HG02642 (cell line): ENCODE data around the gene AVPR2.

Experiments used
- ATAC-seq: cut with Tn5 transposase; IDR thresholded peaks from one replicate; pipeline ENCODE4 v1.9.1; 2021; ENCODE audit warnings: mild to moderate bottlenecking; ENCODE audit not compliant: unreplicated experiment, poor library complexity

The AVPR2 gene

DNA sequence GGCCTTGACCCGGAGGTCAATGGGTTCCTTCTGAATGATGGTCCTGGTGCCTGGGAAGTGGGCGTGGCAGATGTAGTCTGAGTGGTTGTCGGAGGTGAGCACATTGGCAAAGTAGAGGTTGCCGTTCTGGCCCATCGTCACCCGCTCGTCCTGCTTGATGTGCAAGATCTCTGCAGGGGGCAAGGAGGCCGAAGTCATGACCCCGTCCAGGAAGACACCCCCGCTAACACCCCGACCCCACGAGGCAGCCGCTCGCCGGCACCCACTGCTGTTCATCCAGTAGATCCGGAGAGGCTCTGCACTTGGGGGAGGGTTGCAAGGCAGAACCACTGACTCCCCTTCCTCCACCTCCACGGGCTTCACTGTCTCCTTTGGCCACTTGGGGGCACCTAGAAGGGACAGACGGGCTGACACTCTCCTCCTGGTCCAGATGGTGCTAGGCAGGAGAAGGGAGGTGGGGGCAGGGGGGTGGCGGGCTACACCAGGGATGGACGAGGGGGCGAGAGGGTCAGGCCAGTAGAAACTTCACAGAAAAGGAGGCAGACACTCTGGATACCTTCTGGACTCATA is 33.6 kb upstream of the AVPR2 start:
- ATAC-seq: no peak

- no peak for ATAC-seq
These were observed 33.0 kb upstream of the AVPR2 start for GRCh38 chrX:153871451-153871850.

DNA sequence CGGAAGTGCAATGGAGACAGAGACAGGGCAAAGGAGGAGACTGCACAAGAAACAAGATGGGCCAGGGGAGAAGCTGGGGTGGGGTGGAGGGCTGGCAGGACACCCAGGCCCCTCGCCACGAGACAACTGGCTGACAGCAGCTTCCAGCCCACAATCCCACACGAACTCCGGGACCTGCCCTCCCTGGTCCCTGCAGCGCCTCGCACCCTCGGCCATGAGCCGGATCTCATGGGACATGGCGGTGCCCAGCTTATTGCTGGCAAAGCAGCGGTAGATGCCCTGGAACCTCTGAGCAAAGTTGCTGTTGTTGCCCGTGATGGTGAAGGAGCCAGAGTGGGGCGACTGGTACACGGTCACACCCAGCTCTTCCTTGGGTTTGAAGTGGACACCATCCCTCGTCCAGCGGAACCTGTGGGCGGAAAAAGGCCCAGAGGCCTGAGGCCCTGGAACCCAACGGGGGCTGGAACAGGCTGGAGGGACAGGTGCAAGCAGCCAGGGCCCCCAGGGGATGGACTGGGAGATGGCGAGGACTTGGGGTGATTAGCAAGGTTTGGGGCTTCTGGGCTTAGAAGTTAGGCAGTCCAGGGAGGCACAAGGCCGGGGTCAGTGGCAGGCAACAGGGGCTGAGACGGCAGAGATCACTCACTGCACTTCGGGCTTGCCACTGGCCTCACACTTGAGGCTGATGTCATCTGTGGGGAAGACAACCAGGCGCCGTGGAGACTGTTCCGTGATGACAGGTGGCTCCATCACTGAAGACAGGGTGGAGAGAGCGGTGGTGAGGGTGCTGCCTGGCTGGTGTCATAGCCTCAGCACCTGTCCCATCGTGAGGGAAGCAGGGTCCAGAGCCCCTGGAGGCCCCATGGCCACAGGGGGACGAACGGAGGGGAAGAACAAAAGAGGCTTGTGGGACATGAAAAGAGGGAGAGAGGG is 32.3 kb upstream of the AVPR2 start:
- no peak for ATAC-seq

- no peak for ATAC-seq
These were observed 31.0 kb upstream of the AVPR2 start for GRCh38 chrX:153873282-153874084.

GRCh38 chrX:153874085-153874365 is 30.4 kb upstream of the AVPR2 start:
- ATAC-seq: no peak

GRCh38 chrX:153874366-153875125 is 29.9 kb upstream of the AVPR2 start:
- no peak for ATAC-seq

- no peak for ATAC-seq
These were observed 28.9 kb upstream of the AVPR2 start for GRCh38 chrX:153875391-153876111.

- no peak for ATAC-seq
These were observed 28.4 kb upstream of the AVPR2 start for GRCh38 chrX:153876112-153876491.

DNA sequence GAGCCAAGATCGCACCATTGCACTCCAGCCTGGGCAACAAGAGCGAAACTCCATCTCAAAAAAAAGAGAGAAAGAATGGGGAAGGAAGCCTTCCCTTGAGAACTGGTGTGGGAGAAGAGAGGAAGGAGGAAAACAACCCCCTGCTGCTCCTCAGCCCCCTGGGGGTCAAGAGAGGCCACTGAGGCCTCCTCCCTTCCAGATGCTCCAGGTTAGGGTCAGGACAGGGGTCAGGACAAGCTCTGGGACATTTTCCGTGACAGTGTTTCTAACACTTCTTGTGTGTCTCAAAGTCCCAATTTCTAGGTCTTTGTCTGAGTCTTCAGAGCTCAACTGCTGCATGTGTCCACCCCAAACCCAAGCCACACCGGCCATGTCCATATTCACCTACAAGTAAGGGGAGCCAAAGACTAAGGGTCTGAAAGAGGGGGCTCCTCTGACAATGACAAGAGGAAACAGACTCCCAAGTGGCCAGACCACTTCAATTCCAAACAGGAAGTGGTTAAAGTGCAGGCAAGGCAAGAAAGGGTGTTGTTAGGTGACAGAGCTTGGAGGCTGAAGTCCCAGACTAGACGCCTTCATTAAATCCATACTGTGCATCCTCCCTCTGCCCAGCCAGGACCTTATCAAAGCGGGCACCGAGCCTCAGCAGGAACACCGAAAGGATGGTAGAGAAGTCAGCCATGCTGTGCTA is 26.8 kb upstream of the AVPR2 start:
- no peak for ATAC-seq

- ATAC-seq: no peak
These were observed 26.1 kb upstream of the AVPR2 start for GRCh38 chrX:153878345-153878744.

DNA sequence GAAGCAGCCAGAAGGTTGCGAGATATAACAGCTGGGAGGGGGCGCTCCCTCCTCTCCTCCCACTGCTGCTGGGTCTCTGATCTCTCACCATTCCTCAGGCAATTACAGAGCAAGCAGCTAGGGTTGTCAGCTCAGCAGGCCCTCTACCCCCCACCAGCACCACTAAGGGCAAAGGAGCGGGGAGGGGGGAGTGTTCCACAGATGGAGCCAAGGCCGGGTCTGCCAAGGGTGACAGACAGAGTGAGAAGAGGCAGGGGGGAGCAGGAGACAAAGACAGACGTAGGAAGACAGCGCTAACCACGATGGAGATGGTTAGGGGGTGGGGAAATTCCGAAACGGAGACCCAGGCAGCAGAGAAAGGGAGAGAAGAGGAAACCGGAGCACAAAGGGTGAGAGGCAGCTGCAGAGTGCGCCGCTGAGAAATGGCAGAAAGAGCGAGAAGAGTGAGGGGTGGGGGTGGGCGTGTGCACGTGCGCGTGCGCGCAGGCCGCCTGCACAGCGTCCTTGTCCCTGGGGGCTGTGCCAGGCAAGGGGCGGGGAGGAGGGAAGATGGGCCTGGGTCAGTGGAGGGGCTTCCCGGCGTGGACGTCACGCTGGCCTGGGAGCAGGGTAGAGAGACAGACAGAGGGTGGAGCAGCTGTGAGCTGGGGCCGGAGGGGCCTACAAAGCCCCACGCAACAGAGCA is 25.4 kb upstream of the AVPR2 start:
- ATAC-seq: no peak

- no peak for ATAC-seq
These were observed 24.6 kb upstream of the AVPR2 start for GRCh38 chrX:153879741-153880439.

DNA sequence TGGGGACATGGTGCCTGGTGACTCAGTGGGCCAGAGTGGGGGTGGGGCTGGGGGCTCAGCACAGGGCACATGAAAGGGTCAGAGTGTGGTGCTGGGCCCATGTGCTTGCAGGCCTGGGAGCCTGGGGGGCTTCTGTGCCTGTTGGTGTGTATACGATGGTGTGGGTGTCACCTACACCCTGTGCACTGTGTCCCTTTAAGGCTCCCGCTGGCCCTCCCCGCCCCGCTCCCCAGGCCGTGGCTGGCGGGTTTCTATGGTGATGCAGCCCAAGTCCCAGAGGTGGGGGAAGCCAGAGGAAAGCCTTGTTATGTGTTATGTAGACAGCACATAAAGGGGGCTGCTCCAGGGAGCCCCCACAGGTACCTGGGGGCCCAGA is 24.0 kb upstream of the AVPR2 start:
- ATAC-seq: no peak

- no peak for ATAC-seq
These were observed 23.2 kb upstream of the AVPR2 start for GRCh38 chrX:153881281-153881680.

GRCh38 chrX:153882086-153882498 is 22.4 kb upstream of the AVPR2 start:
- no peak for ATAC-seq

DNA sequence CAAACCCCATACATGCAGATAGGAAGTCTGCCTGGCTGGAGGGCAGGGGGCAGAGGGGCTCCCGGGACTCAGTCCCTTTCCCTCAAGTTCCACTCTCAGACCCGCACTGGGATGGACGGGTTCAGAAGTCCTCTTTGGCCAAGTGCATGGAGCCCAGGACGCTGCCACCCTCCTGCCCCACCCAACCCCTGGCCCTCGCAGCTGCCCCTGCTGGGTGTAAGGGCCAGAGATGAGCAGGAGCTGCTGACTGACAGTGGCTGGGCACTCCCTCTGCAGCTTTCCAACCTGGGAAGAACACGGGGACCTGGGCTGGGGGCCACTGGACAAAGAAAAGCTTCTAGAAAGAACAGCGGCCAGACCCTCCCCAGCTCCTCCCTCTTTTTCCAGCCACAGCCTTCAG is 21.9 kb upstream of the AVPR2 start:
- ATAC-seq: no peak

GRCh38 chrX:153883163-153883843 is 21.2 kb upstream of the AVPR2 start:
- no peak for ATAC-seq

DNA sequence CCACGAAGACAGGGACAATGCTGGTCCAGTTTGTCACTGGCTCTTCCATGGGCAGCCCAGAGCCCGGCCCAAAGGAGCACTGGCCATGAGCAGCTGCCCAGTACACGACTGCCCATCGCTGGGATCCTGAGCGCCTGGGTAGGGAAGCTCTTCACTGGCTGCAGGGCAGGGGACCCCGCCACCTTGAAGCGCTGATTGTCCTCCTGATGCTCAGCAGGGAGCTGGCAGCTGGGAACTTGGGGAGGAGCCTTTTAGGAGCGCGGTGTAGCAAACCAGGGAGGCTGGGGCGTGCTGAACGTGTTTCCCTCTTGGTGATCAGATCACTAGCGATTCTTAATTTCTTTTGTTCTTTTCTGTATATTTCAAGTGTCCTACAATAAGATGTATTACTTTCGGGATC is 20.3 kb upstream of the AVPR2 start:
- ATAC-seq: no peak
